ENCODE measurements around the gene CADM4.

The CADM4 gene

DNA sequence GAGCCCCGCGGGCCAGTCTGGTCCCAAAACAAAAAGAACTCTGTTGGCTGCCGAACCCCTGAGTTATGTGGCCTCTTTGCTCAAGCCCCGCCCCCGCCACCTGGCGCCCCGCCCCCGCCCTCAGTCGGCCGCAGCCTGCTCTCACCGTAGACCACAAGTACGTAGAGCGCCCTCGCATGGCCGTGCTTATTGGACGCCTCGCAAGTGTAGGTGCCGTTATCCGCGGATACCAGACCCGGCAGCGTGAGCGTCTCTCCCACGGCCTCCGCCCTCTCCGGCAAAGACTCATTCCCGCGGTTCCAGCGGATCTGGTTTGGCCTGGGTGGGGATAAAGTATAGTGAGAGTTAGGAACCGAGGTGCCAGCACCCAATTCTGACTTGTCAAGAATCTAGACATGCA lies 14.7 kb downstream of the CADM4 start:
- H3K4me3 ChIP-seq (replicated peaks; ENCODE audit: low read depth, low read length): no peak overlapping the region
- TF ChIP-seq, protein P1, sequence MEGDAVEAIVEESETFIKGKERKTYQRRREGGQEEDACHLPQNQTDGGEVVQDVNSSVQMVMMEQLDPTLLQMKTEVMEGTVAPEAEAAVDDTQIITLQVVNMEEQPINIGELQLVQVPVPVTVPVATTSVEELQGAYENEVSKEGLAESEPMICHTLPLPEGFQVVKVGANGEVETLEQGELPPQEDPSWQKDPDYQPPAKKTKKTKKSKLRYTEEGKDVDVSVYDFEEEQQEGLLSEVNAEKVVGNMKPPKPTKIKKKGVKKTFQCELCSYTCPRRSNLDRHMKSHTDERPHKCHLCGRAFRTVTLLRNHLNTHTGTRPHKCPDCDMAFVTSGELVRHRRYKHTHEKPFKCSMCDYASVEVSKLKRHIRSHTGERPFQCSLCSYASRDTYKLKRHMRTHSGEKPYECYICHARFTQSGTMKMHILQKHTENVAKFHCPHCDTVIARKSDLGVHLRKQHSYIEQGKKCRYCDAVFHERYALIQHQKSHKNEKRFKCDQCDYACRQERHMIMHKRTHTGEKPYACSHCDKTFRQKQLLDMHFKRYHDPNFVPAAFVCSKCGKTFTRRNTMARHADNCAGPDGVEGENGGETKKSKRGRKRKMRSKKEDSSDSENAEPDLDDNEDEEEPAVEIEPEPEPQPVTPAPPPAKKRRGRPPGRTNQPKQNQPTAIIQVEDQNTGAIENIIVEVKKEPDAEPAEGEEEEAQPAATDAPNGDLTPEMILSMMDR (IDR thresholded peaks at IDR 0.05; ENCODE audit: low read length, missing control alignments): no peak
- peak; percentile 56 for DNase-seq (ENCODE audit: low read depth)

DNA sequence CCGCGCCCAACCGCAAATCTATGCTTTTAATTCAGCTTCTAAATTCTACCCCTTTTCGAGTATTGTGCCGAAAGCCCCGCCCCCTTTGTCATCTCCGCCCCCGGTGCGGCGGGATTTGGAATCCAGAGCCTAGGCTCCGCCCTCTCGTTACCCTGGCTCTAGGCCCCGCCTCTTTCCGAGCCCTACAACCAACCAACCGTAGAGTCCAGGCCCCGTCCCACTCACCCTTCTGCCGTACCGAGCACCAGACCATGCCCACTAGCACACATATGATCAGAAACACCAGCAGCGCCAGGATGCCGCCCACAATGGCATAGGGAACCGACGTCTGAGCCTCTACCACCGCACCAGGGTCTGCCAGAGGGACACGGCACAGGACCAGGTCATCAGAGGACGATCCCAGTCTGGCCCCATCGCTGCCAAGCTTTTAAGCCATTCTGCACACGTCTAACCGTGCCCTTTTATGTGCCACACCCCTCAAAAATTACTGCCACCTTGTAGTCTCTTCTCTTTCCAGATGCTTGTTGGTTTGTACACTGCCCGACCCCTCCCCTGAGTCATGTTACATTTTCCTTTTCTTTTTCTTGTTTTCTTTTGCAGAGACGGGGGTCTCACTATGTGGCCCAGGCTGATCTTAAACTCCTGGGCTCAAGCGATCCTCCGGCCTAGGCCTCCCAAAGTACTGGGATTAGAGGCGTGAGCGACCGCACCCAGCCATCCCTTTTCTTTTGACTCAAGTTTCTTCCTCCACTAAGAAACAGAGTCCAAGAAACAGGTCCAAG lies 15.6 kb downstream of the CADM4 start:
- DNase-seq (ENCODE audit: low read depth): no peak
- no peak overlapping the region for H3K4me3 ChIP-seq (replicated peaks; ENCODE audit: low read depth, low read length)
- TF ChIP-seq, protein P1 (IDR thresholded peaks at IDR 0.05; ENCODE audit: low read length, missing control alignments): no peak

- no peak for DNase-seq (ENCODE audit: low read depth)
- TF ChIP-seq, protein P1 (IDR thresholded peaks at IDR 0.05; ENCODE audit: low read length, missing control alignments): no peak
- no peak overlapping the region for H3K4me3 ChIP-seq (replicated peaks; ENCODE audit: low read depth, low read length)
These were observed 16.7 kb downstream of the CADM4 start for GRCh38 chr19:43622956-43623355.

DNA sequence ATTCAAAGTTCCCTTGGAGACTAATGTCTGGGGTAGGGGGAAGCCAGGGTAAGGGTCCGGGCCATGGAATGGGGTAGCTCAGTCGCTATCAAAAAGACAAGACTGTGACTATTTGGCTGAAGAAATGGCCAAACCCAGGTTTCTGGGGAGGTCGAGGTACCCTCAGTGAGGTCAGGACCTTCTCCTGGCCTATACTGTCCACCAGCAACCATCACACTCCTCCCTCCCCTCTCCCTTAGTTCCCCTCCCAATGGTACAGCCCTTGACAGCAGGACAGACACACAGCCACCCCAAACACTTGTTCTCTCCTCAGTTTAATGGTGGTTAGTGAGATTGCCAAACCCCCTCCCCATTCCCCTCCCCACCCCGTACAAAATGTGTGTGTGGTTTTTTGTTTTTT lies 17.6 kb downstream of the CADM4 start:
- TF ChIP-seq, protein P1 (IDR thresholded peaks at IDR 0.05; ENCODE audit: low read length, missing control alignments): no peak
- no peak overlapping the region for H3K4me3 ChIP-seq (replicated peaks; ENCODE audit: low read depth, low read length)
- DNase-seq (ENCODE audit: low read depth): no peak

- peak overlapping the region; percentile 88 for H3K4me3 ChIP-seq (replicated peaks; ENCODE audit: low read depth, low read length)
- TF ChIP-seq, protein P1 (IDR thresholded peaks at IDR 0.05; ENCODE audit: low read length, missing control alignments): no peak
- DNase-seq (ENCODE audit: low read depth): no peak
These were observed 19.3 kb downstream of the CADM4 start for GRCh38 chr19:43620061-43621001.

DNA sequence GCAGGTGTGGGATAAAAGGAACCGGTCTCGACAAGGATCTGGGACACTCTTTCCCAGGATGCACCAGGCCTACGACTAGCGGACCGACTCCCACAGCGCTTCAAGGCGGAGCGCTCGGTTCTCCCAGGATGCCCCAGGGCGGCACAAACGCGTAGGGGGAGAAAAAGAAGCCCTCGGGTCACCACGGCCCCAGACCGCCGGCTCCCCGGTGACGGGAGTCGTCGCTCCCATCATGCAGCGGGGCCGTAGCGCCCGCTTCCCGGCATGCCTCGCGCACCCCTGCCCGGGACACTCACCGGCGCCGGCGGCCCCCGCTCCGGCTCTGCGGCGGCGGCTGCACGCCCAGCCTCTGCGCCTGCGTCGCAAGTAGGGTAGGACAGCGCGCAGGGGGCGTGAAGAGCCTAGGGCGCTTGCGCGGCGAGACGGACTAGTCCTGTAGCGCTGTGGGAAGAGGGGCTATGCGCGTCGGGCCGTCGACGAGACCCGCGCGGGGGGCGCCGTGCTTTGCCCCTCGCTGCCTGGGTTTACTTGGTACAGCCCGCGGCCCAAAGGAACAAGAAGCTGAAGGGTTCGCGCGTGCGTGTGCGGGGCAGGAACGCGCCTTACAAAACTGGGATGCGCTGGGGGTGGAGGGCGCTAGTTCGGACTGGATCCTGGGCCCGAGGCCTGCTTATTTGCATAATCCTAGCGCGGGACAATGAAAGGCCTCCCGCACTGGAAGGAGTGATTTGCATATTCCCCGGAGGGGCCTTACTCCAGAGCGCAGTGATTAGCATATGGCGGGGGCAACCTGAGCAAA lies 20.2 kb downstream of the CADM4 start, which contains the start of gene ZNF428:
Gene ZNF428 (minus strand): TSS at position 368 of the 799 bp plus-strand sequence. CDS start 5,325 bp downstream, outside the sequence.
- H3K4me3 ChIP-seq (replicated peaks; ENCODE audit: low read depth, low read length): peak within 1 kb of the TSS; percentile 88
- TF ChIP-seq, protein P1 (IDR thresholded peaks at IDR 0.05; ENCODE audit: low read length, missing control alignments): no peak
- DNase-seq (ENCODE audit: low read depth): peak; percentile 92
